ENCODE results near the gene EPB41L2.
"Not testable (repeated sequence)": the region's sequence is repeated elsewhere in the genome, so short reads cannot be mapped to it uniquely, and the experiment has no call there.

EPB41L2 gene

GRCh38 chr6:131033631-131034030 is 29.4 kb downstream of the EPB41L2 start:
- no peak for DNase-seq

- no peak for DNase-seq
Measured at GRCh38 chr6:131029626-131030297, 33.3 kb downstream of the EPB41L2 start.

DNA sequence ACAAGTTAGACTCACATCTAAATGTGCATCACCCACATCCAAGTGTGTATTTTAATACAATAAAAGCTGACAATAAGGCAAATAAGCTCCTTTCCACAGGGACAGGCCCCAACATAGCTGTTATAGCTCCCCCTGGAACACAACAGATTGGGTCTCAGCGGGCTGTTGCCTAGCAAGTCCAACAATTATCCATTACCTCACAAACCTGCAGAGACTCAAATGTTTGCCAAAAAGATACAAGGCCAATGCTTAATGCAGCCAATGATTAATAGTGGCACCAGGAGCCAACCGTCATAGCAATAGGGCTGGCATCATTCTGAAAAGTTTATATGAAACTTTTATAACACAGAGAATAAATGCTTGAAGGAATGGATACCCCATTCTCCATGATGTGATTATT is 35.7 kb downstream of the EPB41L2 start:
- no peak for DNase-seq

- no peak for DNase-seq
Measured at GRCh38 chr6:131026243-131026642, 36.8 kb downstream of the EPB41L2 start.

GRCh38 chr6:131024565-131024964 is 38.5 kb downstream of the EPB41L2 start:
- no peak for DNase-seq

- DNase-seq, result no peak
Measured at GRCh38 chr6:131023834-131024504, 39.1 kb downstream of the EPB41L2 start.

DNA sequence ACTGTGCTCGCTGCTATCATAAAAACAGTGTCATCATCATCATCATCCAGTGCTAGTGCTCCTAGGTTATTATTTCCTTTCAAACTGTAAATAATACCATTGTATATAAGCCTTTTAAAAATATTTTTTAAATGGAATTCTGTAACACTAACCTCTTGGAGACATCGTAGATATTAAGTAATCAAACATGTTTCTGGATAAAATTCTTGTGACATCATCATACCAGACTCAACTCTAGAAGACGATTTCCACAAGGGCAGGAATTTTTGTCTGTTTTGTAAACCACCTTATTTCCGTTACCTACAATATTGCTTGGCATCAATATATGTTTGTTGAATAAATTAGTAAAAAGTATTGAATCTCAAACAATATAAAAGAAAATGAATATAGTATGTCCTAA is 40.4 kb downstream of the EPB41L2 start:
- no peak for DNase-seq

- no peak for DNase-seq
Measured at GRCh38 chr6:131017962-131018361, 45.1 kb downstream of the EPB41L2 start.

- DNase-seq, result no peak
Measured at GRCh38 chr6:131015630-131016263, 47.3 kb downstream of the EPB41L2 start.

- DNase-seq, result no peak
Measured at GRCh38 chr6:131015025-131015591, 47.9 kb downstream of the EPB41L2 start.

- no peak for DNase-seq
Measured at GRCh38 chr6:131014080-131014776, 48.8 kb downstream of the EPB41L2 start.

- peak; percentile 30 for DNase-seq
Measured at GRCh38 chr6:131013495-131013894, 49.5 kb downstream of the EPB41L2 start.

DNA sequence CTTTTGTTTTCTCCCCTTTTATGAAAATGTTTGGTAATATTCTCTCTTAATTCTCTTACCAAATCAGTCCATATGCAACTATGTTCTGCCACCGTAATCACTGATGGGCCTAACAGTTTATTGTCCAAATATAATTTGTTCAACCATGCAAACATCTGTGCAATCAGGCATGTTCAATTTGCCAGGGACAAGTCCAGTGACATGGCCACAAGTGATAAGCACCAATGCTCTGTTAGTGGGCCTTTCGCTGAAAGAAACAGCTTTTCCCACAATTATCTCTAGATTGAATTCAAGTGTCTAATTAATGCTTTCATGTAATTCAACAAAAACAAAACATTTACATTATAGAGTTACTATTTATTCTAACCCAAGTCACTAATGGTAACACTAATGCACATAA is 53.3 kb downstream of the EPB41L2 start:
- DNase-seq, result no peak

DNA sequence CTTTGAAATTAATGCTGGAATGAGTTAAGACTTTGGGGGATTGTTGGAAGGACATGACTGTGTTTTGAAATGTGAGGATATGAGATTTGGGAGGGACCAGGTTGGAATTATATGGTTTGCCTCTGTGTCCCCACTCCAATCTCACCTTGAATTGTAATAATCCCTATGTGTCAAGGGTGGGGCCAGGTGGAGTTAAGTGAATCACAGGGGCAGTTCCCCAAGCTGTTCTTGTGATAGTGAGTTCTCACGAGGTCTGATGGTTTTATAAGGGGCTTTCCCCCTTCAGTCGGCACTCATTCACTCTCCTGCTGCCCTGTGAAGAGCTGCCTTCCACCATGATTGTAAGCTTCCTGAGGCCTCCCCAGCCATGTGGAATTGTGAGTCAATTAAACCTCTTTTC is 54.1 kb downstream of the EPB41L2 start:
- DNase-seq, result not testable (repeated sequence)

DNA sequence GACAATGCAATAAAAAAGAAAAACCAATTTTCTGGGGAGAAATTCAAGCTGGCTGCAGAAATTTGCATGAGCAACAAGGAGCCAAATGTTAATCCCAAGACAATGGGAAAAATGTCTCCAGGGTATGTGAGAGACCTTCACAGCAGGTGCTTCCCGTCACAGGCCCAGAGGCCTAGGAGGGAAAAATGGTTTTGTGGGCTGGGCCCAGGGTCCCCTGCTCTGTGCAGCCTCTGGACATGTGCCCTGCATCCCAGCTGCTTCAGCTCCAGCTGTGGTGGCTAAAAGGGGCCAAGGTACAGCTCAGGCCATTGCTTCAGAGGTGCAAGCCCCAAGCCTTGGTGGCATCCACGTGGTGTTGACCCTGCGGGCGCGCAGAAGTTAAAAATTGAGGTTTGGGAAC is 55.1 kb downstream of the EPB41L2 start:
- DNase-seq, result not testable (repeated sequence)

DNA sequence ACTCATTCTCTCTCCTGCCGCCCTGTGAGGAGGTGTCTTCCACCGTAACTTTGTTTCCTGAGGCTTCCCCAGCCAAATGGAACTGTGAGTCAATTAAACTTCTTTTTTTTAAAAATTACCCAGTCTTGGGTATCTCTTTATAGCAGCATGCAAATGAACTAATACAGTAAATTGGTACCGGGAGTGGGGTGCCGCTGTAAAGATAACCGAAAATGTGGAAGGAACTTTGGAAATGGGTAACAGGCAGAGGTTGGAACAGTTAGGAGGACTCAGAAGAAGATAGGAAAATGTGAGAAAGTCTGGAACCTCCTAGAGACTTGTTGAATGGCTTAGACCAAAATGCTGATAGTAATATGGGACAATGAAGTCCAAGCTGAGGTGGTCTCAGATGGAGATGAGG is 55.8 kb downstream of the EPB41L2 start:
- no peak for DNase-seq

GRCh38 chr6:131005439-131006016 is 57.5 kb downstream of the EPB41L2 start:
- no peak for DNase-seq

DNA sequence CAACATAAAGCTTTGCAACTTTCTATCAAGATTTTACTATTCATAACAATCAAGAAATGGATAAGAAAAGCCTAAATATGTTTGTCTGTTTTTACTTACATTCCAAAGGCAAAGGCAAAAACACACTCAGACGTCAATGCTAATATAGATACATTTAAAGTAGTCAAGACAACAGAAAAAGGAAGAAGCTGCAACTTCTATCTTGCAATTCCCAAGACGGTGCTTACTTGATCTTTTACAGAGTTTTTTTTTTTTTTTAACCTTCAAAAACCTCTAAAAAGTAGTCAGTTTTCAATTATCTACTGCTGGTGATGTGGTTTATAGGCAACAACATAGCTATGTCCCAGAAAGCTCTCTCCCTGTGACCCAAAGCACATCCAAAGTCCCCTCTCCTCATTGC is 58.1 kb downstream of the EPB41L2 start:
- no peak for DNase-seq

DNA sequence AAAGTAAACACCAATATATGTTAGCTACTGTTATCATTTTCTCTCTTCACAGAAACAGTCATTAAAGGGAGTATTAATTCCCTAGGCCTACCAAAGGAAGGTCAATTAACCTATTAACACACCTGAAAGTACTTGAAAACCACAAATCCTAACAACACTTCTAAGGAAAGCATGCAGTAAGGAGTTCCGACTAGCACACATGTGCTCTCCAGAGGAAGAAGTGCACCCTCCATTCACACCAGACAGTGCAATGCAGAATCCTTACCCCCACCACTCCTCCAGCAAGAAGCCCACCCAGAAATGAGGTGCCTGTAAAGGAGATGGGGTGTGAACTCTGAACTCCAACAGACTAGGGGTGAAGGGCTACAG is 58.7 kb downstream of the EPB41L2 start:
- no peak for DNase-seq

DNA sequence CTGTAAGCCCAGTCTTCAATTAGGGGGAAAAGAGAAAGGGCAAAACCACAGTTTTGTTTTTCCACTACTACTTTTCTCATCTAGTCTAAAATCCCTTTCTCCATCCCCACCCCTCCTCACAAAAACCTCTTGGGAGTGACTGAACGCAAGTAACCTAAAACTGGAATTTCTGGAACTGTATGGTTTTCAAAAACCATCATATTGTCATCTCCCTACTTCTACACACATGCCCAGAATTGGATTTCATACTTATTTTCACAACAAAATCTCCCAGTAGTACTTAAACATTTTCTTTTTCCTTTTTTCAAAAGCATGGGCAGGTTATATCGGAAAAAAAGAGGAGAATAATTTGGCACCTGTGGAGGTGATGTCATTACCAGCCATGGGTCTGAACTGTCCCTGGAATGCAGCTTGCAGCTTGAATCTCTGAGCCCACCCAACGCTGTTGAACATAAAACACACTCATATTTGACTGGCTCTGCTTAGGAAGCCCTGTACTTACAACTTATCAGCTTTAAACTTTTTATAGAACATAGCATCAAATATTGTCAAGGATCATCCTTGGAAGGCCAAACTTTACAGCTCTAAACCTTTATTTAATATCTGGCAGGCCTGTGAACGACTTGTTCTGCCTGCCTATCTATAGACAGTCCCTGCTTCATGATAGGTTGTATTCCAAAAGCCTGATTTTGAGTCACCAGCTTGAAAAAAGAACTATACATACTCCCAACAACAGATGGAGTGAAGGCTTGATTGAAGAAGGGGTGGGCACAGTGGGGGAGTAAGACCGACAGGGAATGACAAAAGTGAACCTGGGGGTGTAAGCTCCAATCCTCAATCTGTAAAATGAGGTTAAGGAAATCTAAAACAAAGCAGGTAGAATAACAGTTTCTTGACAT is 59.3 kb downstream of the EPB41L2 start:
- DNase-seq, result no peak

GRCh38 chr6:131002661-131002980 is 60.4 kb downstream of the EPB41L2 start:
- DNase-seq, result no peak

Measured in KG1 (cell line).